GM06990 (cell line): Measurements from ENCODE around the gene BCAP31.
"Not testable (repeated sequence)": the region's sequence is repeated elsewhere in the genome, so short reads cannot be mapped to it uniquely, and the experiment has no call there.

Source experiments
- DNase-seq: peaks from one replicate; pipeline ENCODE4 v3.0.0-alpha.2; 2011; ENCODE audit not compliant: insufficient read length; ENCODE audit errors: extremely low read depth
- H3K27me3 ChIP-seq: replicated peaks from 2 replicates; pipeline ENCODE4 v1.6.0; 2011; ENCODE audit warnings: low read length; ENCODE audit not compliant: control insufficient read depth, insufficient read depth
- H3K36me3 ChIP-seq: 2 replicates; pipeline ENCODE4 v1.5.1; 2011; ENCODE audit warnings: low read length; ENCODE audit not compliant: control insufficient read depth, insufficient read depth
- H3K4me3 ChIP-seq: replicated peaks from 2 replicates; pipeline ENCODE4 v1.5.1; 2011; ENCODE audit warnings: low read depth, mild to moderate bottlenecking, control low read depth, low read length
- TF ChIP-seq, protein P1 (sequence below): IDR thresholded peaks from 2 replicates; pipeline ENCODE4 v1.5.1; 2011; ENCODE audit warnings: low read length, control low read depth, mild to moderate bottlenecking, inconsistent platforms; ENCODE audit not compliant: insufficient read depth, poor library complexity, severe bottlenecking

The BCAP31 gene

GRCh38 chrX:153703036-153703370, 21.2 kb downstream of the BCAP31 start:
- Histone ChIP-seq H3K36me3 (peaks cover 4% of the 10 kb centered on the region), H3K4me3 (no peak overlapping the region), H3K27me3 (no peaks in the 10 kb centered on the region)
- DNase-seq, result no peak
- TF ChIP-seq, protein P1, sequence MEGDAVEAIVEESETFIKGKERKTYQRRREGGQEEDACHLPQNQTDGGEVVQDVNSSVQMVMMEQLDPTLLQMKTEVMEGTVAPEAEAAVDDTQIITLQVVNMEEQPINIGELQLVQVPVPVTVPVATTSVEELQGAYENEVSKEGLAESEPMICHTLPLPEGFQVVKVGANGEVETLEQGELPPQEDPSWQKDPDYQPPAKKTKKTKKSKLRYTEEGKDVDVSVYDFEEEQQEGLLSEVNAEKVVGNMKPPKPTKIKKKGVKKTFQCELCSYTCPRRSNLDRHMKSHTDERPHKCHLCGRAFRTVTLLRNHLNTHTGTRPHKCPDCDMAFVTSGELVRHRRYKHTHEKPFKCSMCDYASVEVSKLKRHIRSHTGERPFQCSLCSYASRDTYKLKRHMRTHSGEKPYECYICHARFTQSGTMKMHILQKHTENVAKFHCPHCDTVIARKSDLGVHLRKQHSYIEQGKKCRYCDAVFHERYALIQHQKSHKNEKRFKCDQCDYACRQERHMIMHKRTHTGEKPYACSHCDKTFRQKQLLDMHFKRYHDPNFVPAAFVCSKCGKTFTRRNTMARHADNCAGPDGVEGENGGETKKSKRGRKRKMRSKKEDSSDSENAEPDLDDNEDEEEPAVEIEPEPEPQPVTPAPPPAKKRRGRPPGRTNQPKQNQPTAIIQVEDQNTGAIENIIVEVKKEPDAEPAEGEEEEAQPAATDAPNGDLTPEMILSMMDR, result no peak

DNA sequence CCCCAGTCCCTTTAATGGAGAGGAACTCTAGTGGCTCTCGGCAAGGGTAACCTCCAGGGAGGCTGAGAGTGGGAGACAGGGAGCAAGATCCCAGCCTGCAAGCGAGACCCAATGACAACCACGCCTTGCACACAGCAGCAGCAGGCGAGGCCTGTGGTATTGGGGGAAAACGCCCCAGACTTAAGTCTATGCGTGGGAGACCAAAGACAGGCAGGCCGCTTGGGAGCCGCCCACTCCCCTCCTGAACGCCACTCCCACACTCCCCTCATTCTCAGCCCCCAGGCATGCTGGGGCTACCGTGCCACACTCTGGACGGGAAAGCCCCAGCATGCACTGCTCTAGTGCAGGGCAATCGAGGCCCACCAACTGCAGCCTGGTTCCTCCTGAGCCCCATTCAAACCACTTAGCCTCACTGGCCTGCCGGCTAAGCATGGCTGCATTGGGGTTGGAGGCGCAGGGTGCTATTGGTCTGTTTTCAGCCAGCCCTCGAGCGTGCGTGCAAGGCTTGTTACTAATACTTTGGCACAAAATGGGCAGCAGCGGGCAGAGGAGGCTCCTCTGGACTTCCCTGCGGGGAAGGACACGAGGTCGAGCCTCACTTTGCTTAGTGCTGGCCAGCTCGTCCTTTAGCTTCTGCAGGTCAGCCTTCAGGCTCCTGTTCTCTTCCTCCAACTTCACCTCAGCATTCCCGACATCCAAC, 21.7 kb downstream of the BCAP31 start:
- Histone ChIP-seq H3K4me3 (no peak overlapping the region), H3K36me3 (peaks cover 4% of the 10 kb centered on the region), H3K27me3 (no peaks in the 10 kb centered on the region)
- no peak for DNase-seq
- TF ChIP-seq, protein P1, result no peak

GRCh38 chrX:153701706-153702105, 22.5 kb downstream of the BCAP31 start:
- TF ChIP-seq, protein P1, result no peak
- Histone ChIP-seq H3K36me3 (peaks cover 4% of the 10 kb centered on the region), H3K4me3 (no peak overlapping the region), H3K27me3 (no peaks in the 10 kb centered on the region)
- no peak for DNase-seq

GRCh38 chrX:153700967-153701366, 23.2 kb downstream of the BCAP31 start:
- TF ChIP-seq, protein P1, result no peak
- Histone ChIP-seq H3K27me3 (no peaks in the 10 kb centered on the region), H3K4me3 (no peak overlapping the region), H3K36me3 (peaks cover 4% of the 10 kb centered on the region)
- no peak for DNase-seq

DNA sequence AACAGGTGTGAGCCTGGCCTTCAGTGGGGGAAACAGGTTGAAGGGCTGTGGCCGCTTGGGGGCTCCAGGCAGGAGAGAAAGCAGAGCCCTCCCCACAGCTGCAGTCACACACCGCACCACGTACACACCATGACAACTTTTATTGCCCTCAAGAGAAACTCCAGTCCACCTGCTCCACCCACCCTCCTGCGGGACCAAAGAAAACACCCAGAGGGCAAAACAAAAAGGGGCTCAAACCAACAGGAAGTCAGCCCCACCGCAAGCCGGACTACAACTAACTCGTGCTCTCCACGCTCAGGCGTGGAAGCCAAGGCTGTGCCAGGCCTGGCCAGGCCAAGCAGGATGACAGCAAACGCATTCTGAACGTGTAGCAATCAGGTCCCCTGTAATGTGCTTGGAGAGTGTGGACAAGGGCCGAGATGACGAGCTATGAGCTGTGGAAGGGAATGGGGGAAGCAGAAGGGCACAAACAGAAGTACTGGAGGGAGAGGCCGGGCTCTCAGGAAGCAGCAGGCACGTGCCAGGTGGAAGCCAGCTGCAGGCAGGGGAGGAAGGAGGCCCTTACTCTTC, 23.7 kb downstream of the BCAP31 start:
- no peaks in the 10 kb centered on the region for H3K27me3 ChIP-seq
- H3K4me3 ChIP-seq, result no peak overlapping the region
- H3K36me3 ChIP-seq, result peaks cover 4% of the 10 kb centered on the region
- TF ChIP-seq, protein P1, result no peak
- DNase-seq, result no peak

DNA sequence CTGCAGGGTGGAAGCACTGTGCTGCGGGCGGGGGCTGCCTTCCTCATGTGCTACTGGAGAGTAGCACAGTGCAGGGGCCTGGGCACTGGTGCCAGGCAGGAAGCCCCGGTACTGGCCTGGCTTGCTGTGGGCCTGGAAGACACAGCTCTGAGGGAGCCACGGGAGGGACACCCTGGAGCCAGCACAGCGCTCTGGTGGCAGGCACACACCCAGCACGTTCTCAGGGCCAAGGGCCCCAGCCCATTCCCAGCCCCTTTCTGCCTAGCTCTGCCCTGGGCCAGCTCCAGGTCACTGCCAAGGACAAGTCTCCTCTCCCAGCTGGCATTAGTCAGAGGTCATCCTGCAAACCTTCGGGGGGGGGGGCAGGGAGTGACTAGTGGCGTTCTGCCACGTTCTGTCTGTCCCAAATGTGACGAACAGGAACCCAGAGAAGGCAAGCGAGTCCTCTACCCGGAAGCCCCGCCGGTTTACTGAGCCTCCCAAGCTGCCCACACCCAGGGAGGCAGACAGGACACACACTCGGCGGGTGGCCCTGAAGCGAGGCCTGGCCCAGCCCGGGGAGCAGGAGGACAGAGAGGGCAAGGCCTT, 24.3 kb downstream of the BCAP31 start:
- H3K36me3 ChIP-seq, H3K4me3 ChIP-seq, DNase-seq, H3K27me3 ChIP-seq: not testable (repeated sequence)

DNA sequence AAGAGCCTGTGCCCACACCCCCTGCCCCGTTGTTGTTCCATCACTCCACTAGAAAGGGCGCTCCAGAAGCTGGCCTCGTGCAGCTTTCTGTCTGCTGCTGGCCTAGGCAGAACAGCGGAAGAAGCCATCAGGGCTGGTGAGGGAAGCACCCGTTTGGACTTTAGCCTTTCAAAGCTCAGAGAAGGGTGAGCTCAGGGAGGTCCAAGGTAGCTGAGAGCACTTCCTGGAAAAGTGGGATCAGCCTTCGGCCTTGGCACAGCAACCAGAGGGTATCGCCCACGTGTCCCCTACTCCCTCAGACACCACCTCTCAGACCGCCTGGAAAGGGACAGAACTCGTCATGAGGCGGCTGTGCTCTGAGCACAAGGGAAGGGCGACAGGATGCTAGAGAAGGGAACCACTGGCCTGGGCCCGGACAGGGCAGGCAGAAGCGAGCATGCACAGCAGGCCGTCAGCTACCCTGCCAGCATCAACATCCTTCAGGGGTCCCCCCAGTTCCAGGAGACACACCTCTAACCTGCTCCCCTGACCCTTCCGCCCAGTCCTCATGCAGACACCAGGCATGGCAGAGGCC, 24.9 kb downstream of the BCAP31 start:
- not testable (repeated sequence) for H3K4me3 ChIP-seq, DNase-seq, H3K27me3 ChIP-seq, H3K36me3 ChIP-seq
